OCI-LY1 (cell line): ENCODE measurements around the gene ZDHHC1.

Experiments
- H2AFZ ChIP-seq: fragments of 200-600 bp; sonication (generic), shearing (Covaris generic); 2 replicates; pipeline ENCODE4 v1.6.0; 2014; ENCODE audit warnings: antibody characterized with exemption, mild to moderate bottlenecking, low read length
- H3F3A ChIP-seq: fragments of 200-600 bp; sonication (generic), shearing (Covaris generic); 2 replicates; pipeline ENCODE4 v1.6.0; 2014; ENCODE audit warnings: mild to moderate bottlenecking, antibody characterized with exemption, low read length, moderate library complexity; ENCODE audit not compliant: insufficient read depth
- H3K27ac ChIP-seq: fragments of 200-600 bp; sonication (generic); 2 replicates; pipeline ENCODE4 v1.5.1; 2014; ENCODE audit warnings: low read length, mixed run types, mild to moderate bottlenecking, low read depth; ENCODE audit not compliant: poor library complexity, severe bottlenecking
- H3K27me3 ChIP-seq: fragments of 200-600 bp; sonication (generic); 2 replicates; pipeline ENCODE4 v1.6.0; 2014; ENCODE audit warnings: antibody characterized with exemption, mild to moderate bottlenecking, low read length, moderate library complexity; ENCODE audit not compliant: insufficient read depth
- H3K36me3 ChIP-seq: fragments of 200-600 bp; sonication (generic); 2 replicates; pipeline ENCODE4 v1.6.1; 2014; ENCODE audit warnings: mild to moderate bottlenecking, antibody characterized with exemption, low read length, moderate library complexity, mixed read lengths; ENCODE audit not compliant: insufficient read depth
- H3K4me1 ChIP-seq: fragments of 200-600 bp; sonication (generic); 2 replicates; pipeline ENCODE4 v1.5.1; 2014; ENCODE audit warnings: mild to moderate bottlenecking, low read length, moderate library complexity; ENCODE audit not compliant: insufficient read depth, severe bottlenecking
- H3K4me2 ChIP-seq: fragments of 200-600 bp; sonication (generic), shearing (Covaris generic); 2 replicates; pipeline ENCODE4 v1.6.1; 2014; ENCODE audit warnings: low read length
- H3K4me3 ChIP-seq: fragments of 200-600 bp; sonication (generic); 2 replicates; pipeline ENCODE4 v1.5.1; 2014; ENCODE audit warnings: low read length, low read depth, mild to moderate bottlenecking, mixed read lengths; ENCODE audit not compliant: poor library complexity, severe bottlenecking
- H3K79me2 ChIP-seq: fragments of 200-600 bp; shearing (Covaris generic); 2 replicates; pipeline ENCODE4 v1.6.1; 2016; ENCODE audit warnings: mixed run types, low read length, mixed read lengths; ENCODE audit not compliant: insufficient read depth
- H3K9ac ChIP-seq: fragments of 200-600 bp; sonication (generic), shearing (Covaris generic); 2 replicates; pipeline ENCODE4 v1.6.1; 2014; ENCODE audit warnings: mild to moderate bottlenecking, low read length, mixed read lengths
- H3K9me2 ChIP-seq: fragments of 200-600 bp; sonication (generic), shearing (Covaris generic); 2 replicates; pipeline ENCODE4 v1.6.1; 2014; ENCODE audit warnings: low read depth, mild to moderate bottlenecking, low read length, mixed read lengths
- H3K9me3 ChIP-seq: fragments of 200-600 bp; shearing (Covaris generic); 2 replicates; pipeline ENCODE4 v1.6.1; 2014; ENCODE audit warnings: low read length, mixed read lengths
- H4K20me1 ChIP-seq: fragments of 200-600 bp; sonication (generic), shearing (Covaris generic); 2 replicates; pipeline ENCODE4 v1.6.0; 2016; ENCODE audit warnings: mild to moderate bottlenecking, low read length; ENCODE audit not compliant: insufficient read depth
- CTCF ChIP-seq: fragments of 200-600 bp; sonication (generic), shearing (Covaris generic); IDR thresholded peaks from 2 replicates; pipeline ENCODE4 v1.5.1; 2017; ENCODE audit warnings: mild to moderate bottlenecking, antibody characterized with exemption, low read length, moderate library complexity, mixed read lengths
- EZH2 ChIP-seq: fragments of 200-600 bp; sonication (generic), shearing (Covaris generic); IDR thresholded peaks from 2 replicates; pipeline ENCODE4 v1.8.0; 2017; ENCODE audit warnings: borderline replicate concordance, mixed run types, mild to moderate bottlenecking, antibody characterized with exemption, low read length, moderate library complexity, mixed read lengths

Gene ZDHHC1

GRCh38 chr16:67441907-67442306, 25.6 kb upstream of the ZDHHC1 start:
- Histone ChIP-seq H3K9me2 (no peaks in the 10 kb centered on the region), H3K36me3 (peaks cover 42% of the 10 kb centered on the region), H3K27ac (no peak overlapping the region), H3F3A (no peaks in the 10 kb centered on the region), H3K9me3 (no peaks in the 10 kb centered on the region), H3K79me2 (no peaks in the 10 kb centered on the region), H2AFZ (no peak overlapping the region), H4K20me1 (no peaks in the 10 kb centered on the region), H3K4me2 (no peak overlapping the region), H3K4me1 (no peaks in the 10 kb centered on the region), H3K27me3 (no peaks in the 10 kb centered on the region), H3K4me3 (no peak overlapping the region), H3K9ac (no peak overlapping the region)
- no peak for TF ChIP-seq CTCF
- no peak for TF ChIP-seq EZH2

- Histone ChIP-seq H3K27me3 (no peaks in the 10 kb centered on the region), H3K9ac (no peak overlapping the region), H3K9me2 (no peaks in the 10 kb centered on the region), H3K4me3 (no peak overlapping the region), H3K9me3 (no peaks in the 10 kb centered on the region), H3K4me2 (no peak overlapping the region), H3K36me3 (peaks cover 42% of the 10 kb centered on the region), H3K79me2 (no peaks in the 10 kb centered on the region), H3F3A (no peaks in the 10 kb centered on the region), H4K20me1 (no peaks in the 10 kb centered on the region), H2AFZ (no peak overlapping the region), H3K4me1 (no peaks in the 10 kb centered on the region), H3K27ac (no peak overlapping the region)
- TF ChIP-seq EZH2: no peak
- no peak for TF ChIP-seq CTCF
These were observed 25.0 kb upstream of the ZDHHC1 start for GRCh38 chr16:67441271-67441753.

- H3K9me2 ChIP-seq: no peaks in the 10 kb centered on the region
- H3K27ac ChIP-seq: no peak overlapping the region
- H3K9ac ChIP-seq: no peak overlapping the region
- no peaks in the 10 kb centered on the region for H3K79me2 ChIP-seq
- no peaks in the 10 kb centered on the region for H3K4me1 ChIP-seq
- TF ChIP-seq EZH2 (no peak), CTCF (no peak)
- H3F3A ChIP-seq: no peaks in the 10 kb centered on the region
- H3K27me3 ChIP-seq: no peaks in the 10 kb centered on the region
- no peak overlapping the region for H2AFZ ChIP-seq
- peaks cover 47% of the 10 kb centered on the region for H3K36me3 ChIP-seq
- no peak overlapping the region for H3K4me2 ChIP-seq
- H3K9me3 ChIP-seq: no peaks in the 10 kb centered on the region
- H4K20me1 ChIP-seq: no peaks in the 10 kb centered on the region
- H3K4me3 ChIP-seq: no peak overlapping the region
These were observed 22.6 kb upstream of the ZDHHC1 start for GRCh38 chr16:67438824-67439393.
